ENCODE measurements around the gene C10orf71. TPM values are rescaled to one million over a fixed set of nuclear protein-coding genes. Genes with fewer than 3 reads are reported as not detected.

Gene C10orf71
- polyA plus RNA-seq, 1 of the 3 experiments (the other 2 are of a cell fraction) = not detected

DNA sequence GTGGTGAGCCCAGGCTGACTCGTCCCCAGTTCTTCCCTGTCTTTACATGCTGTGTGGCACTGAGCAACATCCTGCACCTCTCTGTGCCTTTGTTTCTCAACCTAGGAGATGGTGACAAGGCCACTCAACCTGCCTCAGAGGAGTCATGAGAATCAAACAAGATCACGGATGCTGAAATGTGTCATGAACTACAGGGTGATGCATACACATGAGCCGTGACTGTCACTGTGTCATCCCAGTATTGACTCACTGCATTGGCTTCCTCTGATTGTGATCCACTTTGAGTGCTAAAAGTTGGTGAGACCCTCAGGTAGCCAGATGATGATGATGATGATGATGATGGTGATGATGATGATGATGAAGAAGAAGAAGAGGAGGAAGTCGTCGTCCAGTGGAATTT, 11.5 kb downstream of the C10orf71 start:
- Histone ChIP-seq H3K4me1 (ENCODE audit: control insufficient read depth in 1 of 2, insufficient read depth in 2 of 2, low read depth in 1 of 2, low read length in 1 of 2) (peaks cover 0 to 16% of the 10 kb centered on the region in 2 experiments; a peak in 1 of 4 replicates), H3K36me3 (replicated peaks in 1 of 2; ENCODE audit: control insufficient read depth in 1 of 2, insufficient read depth in 2 of 2, low read length in 1 of 2) (no peaks in the 10 kb centered on the region), H3K79me2 (ENCODE audit: insufficient read depth) (no peaks in the 10 kb centered on the region), H3F3A (replicated peaks; ENCODE audit: insufficient read depth) (no peaks in the 10 kb centered on the region), H2AFZ (ENCODE audit: low read depth) (no peak overlapping the region), H3K27me3 (ENCODE audit: insufficient read depth) (no peaks in the 10 kb centered on the region), H4K20me1 (ENCODE audit: insufficient read depth) (no peaks in the 10 kb centered on the region), H3K9me2 (no peaks in the 10 kb centered on the region), H3K27ac (ENCODE audit: low read depth in 2 of 2, low read length in 1 of 2) (no peak overlapping the region), H3K9me3 (no peaks in the 10 kb centered on the region), H3K4me3 (ENCODE audit: low read depth in 2 of 2, low read length in 1 of 2) (no peak overlapping the region), H3K9ac (no peak overlapping the region), H3K4me2 (no peak overlapping the region)
- TF ChIP-seq GABPA (IDR thresholded peaks at IDR 0.05; ENCODE audit: low read depth) = no peak
- TF ChIP-seq MXI1 (IDR thresholded peaks at IDR 0.05; ENCODE audit: low read depth, low read length) = no peak
- WGBS (ENCODE audit: low lambda C conversion rate) = 42% methylated on average over 5 of the region's 5 CpGs
- ChIA-PET POLR2A (no interaction called here), CTCF (no interaction called here)
- no peak for DNase-seq

DNA sequence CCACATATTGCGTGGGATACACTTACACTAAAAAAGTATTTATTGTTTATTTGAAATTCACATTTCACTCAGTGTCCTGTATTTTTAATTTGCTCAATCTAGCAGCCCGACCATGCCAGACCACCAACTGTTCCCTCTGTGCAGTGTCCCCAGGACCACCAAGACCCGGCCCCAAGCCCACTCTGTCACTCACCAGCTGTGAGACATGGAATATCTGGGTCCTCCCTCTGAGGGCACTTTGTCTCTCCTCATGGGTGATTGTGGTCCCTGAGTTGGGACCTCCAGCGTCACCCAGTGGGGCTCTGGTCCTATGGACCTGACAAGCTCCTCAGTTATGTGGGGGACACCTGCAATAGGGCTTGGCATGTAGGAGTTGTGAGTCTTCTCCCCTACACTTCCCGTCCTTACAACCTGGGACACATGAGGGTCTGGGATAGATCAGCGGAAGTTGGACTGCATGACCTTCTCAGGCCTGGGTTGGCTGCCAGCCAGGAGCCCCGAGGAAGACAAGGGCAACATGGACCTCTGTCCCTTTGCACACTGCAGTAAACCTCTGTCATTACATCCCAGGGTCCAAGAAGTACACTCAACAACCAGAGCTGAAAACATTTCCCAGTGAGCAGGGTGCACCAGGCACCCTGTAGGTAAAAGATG, 12.1 kb downstream of the C10orf71 start:
- Histone ChIP-seq H3K36me3 (replicated peaks in 1 of 2; ENCODE audit: control insufficient read depth in 1 of 2, insufficient read depth in 2 of 2, low read length in 1 of 2) (no peaks in the 10 kb centered on the region), H3K9me2 (no peaks in the 10 kb centered on the region), H3K9ac (no peak overlapping the region), H3K27ac (ENCODE audit: low read depth in 2 of 2, low read length in 1 of 2) (no peak overlapping the region), H3K4me3 (ENCODE audit: low read depth in 2 of 2, low read length in 1 of 2) (no peak overlapping the region), H3K27me3 (ENCODE audit: insufficient read depth) (no peaks in the 10 kb centered on the region), H4K20me1 (ENCODE audit: insufficient read depth) (no peaks in the 10 kb centered on the region), H3K4me1 (ENCODE audit: control insufficient read depth in 1 of 2, insufficient read depth in 2 of 2, low read depth in 1 of 2, low read length in 1 of 2) (peaks cover 0 to 16% of the 10 kb centered on the region in 2 experiments; a peak in 1 of 4 replicates), H3K9me3 (no peaks in the 10 kb centered on the region), H3K4me2 (no peak overlapping the region), H3K79me2 (ENCODE audit: insufficient read depth) (no peaks in the 10 kb centered on the region), H2AFZ (ENCODE audit: low read depth) (no peak overlapping the region), H3F3A (replicated peaks; ENCODE audit: insufficient read depth) (no peaks in the 10 kb centered on the region)
- DNase-seq = no peak
- WGBS (ENCODE audit: low lambda C conversion rate) = 33% methylated on average over 7 of the region's 7 CpGs
- POLR2A ChIA-PET = interaction anchor here (0.7 kb wide), 1 partner anchor 28 kb away, joined by 3 read pairs; no protein-coding TSS in a partner anchor
- CTCF ChIA-PET = no interaction called here
- TF ChIP-seq, protein P1, sequence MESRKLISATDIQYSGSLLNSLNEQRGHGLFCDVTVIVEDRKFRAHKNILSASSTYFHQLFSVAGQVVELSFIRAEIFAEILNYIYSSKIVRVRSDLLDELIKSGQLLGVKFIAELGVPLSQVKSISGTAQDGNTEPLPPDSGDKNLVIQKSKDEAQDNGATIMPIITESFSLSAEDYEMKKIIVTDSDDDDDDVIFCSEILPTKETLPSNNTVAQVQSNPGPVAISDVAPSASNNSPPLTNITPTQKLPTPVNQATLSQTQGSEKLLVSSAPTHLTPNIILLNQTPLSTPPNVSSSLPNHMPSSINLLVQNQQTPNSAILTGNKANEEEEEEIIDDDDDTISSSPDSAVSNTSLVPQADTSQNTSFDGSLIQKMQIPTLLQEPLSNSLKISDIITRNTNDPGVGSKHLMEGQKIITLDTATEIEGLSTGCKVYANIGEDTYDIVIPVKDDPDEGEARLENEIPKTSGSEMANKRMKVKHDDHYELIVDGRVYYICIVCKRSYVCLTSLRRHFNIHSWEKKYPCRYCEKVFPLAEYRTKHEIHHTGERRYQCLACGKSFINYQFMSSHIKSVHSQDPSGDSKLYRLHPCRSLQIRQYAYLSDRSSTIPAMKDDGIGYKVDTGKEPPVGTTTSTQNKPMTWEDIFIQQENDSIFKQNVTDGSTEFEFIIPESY (IDR thresholded peaks at IDR 0.05; ENCODE audit: borderline replicate concordance, low read depth) = no peak
- TF ChIP-seq POLR2AphosphoS5 (IDR thresholded peaks at IDR 0.05; ENCODE audit: low read depth, low read length) = no peak
- TF ChIP-seq CHD2 (IDR thresholded peaks at IDR 0.05; ENCODE audit: low read length, partially characterized antibody) = no peak
- TF ChIP-seq, protein P2, sequence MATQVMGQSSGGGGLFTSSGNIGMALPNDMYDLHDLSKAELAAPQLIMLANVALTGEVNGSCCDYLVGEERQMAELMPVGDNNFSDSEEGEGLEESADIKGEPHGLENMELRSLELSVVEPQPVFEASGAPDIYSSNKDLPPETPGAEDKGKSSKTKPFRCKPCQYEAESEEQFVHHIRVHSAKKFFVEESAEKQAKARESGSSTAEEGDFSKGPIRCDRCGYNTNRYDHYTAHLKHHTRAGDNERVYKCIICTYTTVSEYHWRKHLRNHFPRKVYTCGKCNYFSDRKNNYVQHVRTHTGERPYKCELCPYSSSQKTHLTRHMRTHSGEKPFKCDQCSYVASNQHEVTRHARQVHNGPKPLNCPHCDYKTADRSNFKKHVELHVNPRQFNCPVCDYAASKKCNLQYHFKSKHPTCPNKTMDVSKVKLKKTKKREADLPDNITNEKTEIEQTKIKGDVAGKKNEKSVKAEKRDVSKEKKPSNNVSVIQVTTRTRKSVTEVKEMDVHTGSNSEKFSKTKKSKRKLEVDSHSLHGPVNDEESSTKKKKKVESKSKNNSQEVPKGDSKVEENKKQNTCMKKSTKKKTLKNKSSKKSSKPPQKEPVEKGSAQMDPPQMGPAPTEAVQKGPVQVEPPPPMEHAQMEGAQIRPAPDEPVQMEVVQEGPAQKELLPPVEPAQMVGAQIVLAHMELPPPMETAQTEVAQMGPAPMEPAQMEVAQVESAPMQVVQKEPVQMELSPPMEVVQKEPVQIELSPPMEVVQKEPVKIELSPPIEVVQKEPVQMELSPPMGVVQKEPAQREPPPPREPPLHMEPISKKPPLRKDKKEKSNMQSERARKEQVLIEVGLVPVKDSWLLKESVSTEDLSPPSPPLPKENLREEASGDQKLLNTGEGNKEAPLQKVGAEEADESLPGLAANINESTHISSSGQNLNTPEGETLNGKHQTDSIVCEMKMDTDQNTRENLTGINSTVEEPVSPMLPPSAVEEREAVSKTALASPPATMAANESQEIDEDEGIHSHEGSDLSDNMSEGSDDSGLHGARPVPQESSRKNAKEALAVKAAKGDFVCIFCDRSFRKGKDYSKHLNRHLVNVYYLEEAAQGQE (IDR thresholded peaks at IDR 0.05; ENCODE audit: low read depth, low read length) = no peak
- TF ChIP-seq, protein P3, sequence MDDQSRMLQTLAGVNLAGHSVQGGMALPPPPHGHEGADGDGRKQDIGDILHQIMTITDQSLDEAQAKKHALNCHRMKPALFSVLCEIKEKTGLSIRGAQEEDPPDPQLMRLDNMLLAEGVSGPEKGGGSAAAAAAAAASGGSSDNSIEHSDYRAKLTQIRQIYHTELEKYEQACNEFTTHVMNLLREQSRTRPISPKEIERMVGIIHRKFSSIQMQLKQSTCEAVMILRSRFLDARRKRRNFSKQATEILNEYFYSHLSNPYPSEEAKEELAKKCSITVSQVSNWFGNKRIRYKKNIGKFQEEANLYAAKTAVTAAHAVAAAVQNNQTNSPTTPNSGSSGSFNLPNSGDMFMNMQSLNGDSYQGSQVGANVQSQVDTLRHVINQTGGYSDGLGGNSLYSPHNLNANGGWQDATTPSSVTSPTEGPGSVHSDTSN (IDR thresholded peaks at IDR 0.05) = no peak
- TF ChIP-seq, protein P4, sequence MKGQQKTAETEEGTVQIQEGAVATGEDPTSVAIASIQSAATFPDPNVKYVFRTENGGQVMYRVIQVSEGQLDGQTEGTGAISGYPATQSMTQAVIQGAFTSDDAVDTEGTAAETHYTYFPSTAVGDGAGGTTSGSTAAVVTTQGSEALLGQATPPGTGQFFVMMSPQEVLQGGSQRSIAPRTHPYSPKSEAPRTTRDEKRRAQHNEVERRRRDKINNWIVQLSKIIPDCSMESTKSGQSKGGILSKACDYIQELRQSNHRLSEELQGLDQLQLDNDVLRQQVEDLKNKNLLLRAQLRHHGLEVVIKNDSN (IDR thresholded peaks at IDR 0.05; ENCODE audit: borderline replicate concordance, low read depth) = no peak
- no peak for TF ChIP-seq IRF3 (IDR thresholded peaks at IDR 0.05; ENCODE audit: low read depth, low read length)
- TF ChIP-seq GATA2 (CRISPR knock-in tag; IDR thresholded peaks at IDR 0.05) = no peak
- no peak for TF ChIP-seq TAF1 (IDR thresholded peaks at IDR 0.05; ENCODE audit: borderline replicate concordance, low read depth, low read length)
- TF ChIP-seq FOSL2 (IDR thresholded peaks at IDR 0.05; ENCODE audit: borderline replicate concordance, low read depth) = no peak
- no peak for TF ChIP-seq CTCF (IDR thresholded peaks at IDR 0.05)
- no peak for TF ChIP-seq TEAD4 (IDR thresholded peaks at IDR 0.05; ENCODE audit: borderline replicate concordance, insufficient read depth)
- no peak for TF ChIP-seq NRF1 (IDR thresholded peaks at IDR 0.05; ENCODE audit: low read depth, low read length)
- no peak for TF ChIP-seq FOXJ3 (CRISPR knock-in tag; IDR thresholded peaks at IDR 0.05)

All from SK-N-SH (cell line).